WTC11 (cell line): ENCODE results near the gene NDUFB10.

Experiments used
- JUN ChIP-seq: sonication (generic); formaldehyde crosslinking; IDR thresholded peaks from 2 replicates; pipeline ENCODE4 v1.8.0; 2023; ENCODE audit warnings: mild to moderate bottlenecking, missing genetic modification reagents
- TF ChIP-seq, protein P1 (sequence below): sonication (generic); formaldehyde crosslinking; IDR thresholded peaks from 2 replicates; pipeline ENCODE4 v1.8.0; 2022; ENCODE audit warnings: missing genetic modification reagents
- TF ChIP-seq, protein P2 (sequence below): fragments of 250-450 bp; sonication (Bioruptor Pico); IDR thresholded peaks from 2 replicates; pipeline ENCODE4 v1.9.0; 2021; ENCODE audit warnings: mild to moderate bottlenecking, borderline replicate concordance
- TF ChIP-seq, protein P3 (sequence below): sonication (generic); formaldehyde crosslinking; IDR thresholded peaks from 2 replicates; pipeline ENCODE4 v1.8.1; 2022; ENCODE audit warnings: missing genetic modification reagents, borderline replicate concordance

DNA sequence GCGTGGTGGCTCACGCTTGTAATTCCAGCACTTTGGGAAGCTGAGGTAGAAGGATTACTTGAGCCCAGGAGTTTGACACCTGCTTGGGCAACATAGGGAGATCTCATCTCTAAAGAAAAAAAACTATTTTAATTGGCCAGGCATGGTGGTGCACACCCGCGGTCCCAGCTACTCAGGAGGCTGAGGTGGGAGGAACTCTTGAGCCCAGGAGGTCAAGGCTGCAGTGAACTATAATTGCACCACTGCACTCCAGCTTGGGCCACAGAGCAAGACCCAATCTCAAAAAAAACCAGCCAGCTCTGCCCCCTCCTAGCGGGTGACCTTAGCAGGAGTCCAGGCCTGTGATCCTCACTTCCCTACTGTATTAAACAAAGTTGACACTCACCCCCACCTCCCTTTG is 35.2 kb upstream of the NDUFB10 start:
- TF ChIP-seq, protein P1, sequence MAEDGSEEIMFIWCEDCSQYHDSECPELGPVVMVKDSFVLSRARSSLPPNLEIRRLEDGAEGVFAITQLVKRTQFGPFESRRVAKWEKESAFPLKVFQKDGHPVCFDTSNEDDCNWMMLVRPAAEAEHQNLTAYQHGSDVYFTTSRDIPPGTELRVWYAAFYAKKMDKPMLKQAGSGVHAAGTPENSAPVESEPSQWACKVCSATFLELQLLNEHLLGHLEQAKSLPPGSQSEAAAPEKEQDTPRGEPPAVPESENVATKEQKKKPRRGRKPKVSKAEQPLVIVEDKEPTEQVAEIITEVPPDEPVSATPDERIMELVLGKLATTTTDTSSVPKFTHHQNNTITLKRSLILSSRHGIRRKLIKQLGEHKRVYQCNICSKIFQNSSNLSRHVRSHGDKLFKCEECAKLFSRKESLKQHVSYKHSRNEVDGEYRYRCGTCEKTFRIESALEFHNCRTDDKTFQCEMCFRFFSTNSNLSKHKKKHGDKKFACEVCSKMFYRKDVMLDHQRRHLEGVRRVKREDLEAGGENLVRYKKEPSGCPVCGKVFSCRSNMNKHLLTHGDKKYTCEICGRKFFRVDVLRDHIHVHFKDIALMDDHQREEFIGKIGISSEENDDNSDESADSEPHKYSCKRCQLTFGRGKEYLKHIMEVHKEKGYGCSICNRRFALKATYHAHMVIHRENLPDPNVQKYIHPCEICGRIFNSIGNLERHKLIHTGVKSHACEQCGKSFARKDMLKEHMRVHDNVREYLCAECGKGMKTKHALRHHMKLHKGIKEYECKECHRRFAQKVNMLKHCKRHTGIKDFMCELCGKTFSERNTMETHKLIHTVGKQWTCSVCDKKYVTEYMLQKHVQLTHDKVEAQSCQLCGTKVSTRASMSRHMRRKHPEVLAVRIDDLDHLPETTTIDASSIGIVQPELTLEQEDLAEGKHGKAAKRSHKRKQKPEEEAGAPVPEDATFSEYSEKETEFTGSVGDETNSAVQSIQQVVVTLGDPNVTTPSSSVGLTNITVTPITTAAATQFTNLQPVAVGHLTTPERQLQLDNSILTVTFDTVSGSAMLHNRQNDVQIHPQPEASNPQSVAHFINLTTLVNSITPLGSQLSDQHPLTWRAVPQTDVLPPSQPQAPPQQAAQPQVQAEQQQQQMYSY (CRISPR knock-in tag), result no peak
- no peak for TF ChIP-seq JUN (CRISPR knock-in tag)
- TF ChIP-seq, protein P2, sequence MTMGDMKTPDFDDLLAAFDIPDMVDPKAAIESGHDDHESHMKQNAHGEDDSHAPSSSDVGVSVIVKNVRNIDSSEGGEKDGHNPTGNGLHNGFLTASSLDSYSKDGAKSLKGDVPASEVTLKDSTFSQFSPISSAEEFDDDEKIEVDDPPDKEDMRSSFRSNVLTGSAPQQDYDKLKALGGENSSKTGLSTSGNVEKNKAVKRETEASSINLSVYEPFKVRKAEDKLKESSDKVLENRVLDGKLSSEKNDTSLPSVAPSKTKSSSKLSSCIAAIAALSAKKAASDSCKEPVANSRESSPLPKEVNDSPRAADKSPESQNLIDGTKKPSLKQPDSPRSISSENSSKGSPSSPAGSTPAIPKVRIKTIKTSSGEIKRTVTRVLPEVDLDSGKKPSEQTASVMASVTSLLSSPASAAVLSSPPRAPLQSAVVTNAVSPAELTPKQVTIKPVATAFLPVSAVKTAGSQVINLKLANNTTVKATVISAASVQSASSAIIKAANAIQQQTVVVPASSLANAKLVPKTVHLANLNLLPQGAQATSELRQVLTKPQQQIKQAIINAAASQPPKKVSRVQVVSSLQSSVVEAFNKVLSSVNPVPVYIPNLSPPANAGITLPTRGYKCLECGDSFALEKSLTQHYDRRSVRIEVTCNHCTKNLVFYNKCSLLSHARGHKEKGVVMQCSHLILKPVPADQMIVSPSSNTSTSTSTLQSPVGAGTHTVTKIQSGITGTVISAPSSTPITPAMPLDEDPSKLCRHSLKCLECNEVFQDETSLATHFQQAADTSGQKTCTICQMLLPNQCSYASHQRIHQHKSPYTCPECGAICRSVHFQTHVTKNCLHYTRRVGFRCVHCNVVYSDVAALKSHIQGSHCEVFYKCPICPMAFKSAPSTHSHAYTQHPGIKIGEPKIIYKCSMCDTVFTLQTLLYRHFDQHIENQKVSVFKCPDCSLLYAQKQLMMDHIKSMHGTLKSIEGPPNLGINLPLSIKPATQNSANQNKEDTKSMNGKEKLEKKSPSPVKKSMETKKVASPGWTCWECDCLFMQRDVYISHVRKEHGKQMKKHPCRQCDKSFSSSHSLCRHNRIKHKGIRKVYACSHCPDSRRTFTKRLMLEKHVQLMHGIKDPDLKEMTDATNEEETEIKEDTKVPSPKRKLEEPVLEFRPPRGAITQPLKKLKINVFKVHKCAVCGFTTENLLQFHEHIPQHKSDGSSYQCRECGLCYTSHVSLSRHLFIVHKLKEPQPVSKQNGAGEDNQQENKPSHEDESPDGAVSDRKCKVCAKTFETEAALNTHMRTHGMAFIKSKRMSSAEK (CRISPR knock-in tag), result no peak
- TF ChIP-seq, protein P3, sequence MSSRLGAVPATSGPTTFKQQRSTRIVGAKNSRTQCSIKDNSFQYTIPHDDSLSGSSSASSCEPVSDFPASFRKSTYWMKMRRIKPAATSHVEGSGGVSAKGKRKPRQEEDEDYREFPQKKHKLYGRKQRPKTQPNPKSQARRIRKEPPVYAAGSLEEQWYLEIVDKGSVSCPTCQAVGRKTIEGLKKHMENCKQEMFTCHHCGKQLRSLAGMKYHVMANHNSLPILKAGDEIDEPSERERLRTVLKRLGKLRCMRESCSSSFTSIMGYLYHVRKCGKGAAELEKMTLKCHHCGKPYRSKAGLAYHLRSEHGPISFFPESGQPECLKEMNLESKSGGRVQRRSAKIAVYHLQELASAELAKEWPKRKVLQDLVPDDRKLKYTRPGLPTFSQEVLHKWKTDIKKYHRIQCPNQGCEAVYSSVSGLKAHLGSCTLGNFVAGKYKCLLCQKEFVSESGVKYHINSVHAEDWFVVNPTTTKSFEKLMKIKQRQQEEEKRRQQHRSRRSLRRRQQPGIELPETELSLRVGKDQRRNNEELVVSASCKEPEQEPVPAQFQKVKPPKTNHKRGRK (CRISPR knock-in tag), result no peak
